SK-MEL-5 (cell line): ENCODE results near the gene IGFN1. TPM values are rescaled to one million over a fixed set of nuclear protein-coding genes. Genes with fewer than 3 reads are reported as not detected.

ENCODE experiments used
- DNase-seq: peaks from one replicate; pipeline ENCODE4 v3.0.0-alpha.2; 2016; ENCODE audit warnings: low read depth, low spot score
- in situ Hi-C: cut with HindIII; loops from 2 replicates; pipeline ENCODE4 v1.10.0; 2016; ENCODE audit warnings: low sequenced_read_pairs, high pct_unique_total_duplicates, low pct_unique_long_range_greater_than_20kb
- polyA plus RNA-seq, 2 experiments: library from polyadenylated mRNA; depleted of rRNA; stranded (reverse); fragments of >200 nt; gene quantifications; 2 replicates each; pipeline ENCODE4 v1.2.3, GENCODE V29; 2015
- total RNA-seq: library from RNA; depleted of rRNA; stranded (reverse); fragments of >200 nt; shearing (Covaris generic); gene quantifications from 2 replicates; pipeline ENCODE4 v1.2.3, GENCODE V29; 2014; rRNA removed

IGFN1 gene
- total RNA-seq = 0.19 and 0.50 TPM in 2 replicates
- 0.06 and 0.09 TPM in 2 replicates for polyA plus RNA-seq (2015; cell fraction: cytosol; rRNA removed)
- 1.4 and 1.8 TPM in 2 replicates for polyA plus RNA-seq (2015; cell fraction: nucleus; rRNA removed)

DNA sequence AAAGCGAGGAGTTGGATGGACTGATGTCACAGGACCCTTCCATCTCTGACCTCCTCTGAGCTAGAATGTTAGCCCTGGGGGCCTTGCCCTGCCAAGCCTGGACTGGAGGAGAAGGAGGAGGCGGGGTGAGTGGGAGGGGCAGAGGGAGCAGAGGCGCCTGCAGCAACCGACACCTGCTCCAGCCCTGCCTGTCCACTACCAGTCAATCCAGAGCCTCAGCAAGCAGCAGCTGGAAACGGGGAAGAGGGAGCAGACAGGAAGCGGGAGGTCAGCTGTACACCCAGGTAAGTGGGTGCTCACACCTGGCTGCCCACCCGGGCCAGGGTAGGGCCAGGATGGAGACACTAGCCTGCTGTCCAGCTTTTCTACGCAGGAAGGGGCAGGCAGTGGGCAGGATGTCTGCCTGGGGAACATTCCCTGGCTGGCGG is at the start of gene IGFN1:
TSS of gene IGFN1 (plus strand) at position 201 of the 428 bp plus-strand sequence. CDS start 2,470 bp downstream, outside the sequence.
- in situ Hi-C loops = no loop called here
- no peak for DNase-seq

DNA sequence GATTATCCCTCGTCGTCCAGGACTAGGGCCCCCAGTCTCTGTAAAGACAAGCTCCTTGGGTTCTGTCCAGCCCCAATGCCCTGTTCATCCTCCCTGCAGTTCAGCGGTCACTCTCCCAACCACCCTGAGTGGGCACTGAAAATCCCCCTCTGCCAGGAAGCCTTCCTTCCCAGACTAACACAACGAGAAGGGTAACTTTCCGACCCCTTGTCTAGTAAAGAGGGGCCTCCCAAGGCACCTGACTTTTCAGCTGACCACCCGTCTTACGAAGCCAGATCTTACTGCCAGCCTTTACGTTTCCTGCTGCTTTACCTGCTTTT is 49.7 kb upstream of the IGFN1 start:
- no peak for DNase-seq
- in situ Hi-C loops = no loop called here

DNA sequence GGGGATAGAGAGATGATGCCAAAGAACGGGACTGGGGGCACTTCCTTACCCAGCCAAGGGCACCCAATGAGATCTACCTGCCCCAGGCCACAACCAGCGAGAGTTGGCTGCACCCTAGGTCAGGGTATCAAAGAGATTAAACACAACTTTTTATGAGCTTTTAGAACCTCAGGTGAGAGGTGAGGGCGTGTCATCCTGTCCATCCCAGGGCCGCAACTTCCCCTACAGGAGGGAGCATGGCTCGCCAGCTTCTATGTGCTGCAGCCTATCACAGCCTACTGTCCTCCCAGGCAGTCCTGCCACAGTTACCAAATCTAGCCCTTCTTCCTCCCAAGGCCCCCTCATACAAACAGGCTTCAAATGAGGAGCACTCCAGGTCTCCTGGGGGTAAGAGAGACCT is 49.2 kb upstream of the IGFN1 start:
- DNase-seq = no peak
- in situ Hi-C loops = no loop called here

- no peak for DNase-seq
- in situ Hi-C loops = no loop called here
Measured at GRCh38 chr1:201142011-201142848, 48.4 kb upstream of the IGFN1 start.

DNA sequence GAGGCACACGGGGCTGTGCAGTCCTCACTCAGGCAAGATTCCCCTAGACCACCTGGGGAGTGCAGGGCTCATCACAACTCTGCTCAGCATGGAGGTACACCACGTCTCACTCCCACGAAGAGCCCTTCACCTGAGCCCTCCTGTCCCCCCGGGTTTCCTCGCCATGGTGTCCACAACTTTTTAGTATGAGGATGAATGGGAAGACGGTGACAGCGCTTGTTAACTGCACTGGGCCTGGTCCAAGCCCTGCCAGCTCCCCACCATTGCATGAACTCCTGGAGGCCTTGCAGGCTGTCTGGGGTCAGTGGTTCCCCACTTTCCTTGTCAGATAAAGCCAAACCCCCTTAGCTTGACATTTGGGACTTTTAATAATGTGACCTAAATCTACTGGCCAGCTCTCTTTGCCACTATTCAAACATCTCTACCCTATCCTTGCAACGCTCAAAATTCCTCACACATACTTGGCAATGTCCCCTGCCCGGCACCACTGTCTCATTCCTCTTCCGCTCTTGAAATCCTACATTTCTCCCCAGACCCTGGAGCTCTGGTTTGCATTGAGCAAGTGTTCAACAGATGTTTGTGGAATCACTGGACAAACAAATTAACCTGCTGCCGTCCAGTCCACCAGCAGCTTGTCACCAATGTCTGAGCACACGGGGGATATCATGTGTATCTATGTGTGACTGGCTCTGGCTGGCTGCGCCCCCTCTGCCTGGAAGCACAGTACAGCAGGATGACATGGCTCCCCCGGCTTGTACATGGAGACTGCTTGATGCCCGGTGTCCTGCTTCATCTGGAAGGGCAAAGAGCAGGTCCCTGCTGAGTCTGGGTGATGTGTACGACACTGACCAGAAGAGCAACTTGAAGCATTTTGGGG is 47.5 kb upstream of the IGFN1 start:
- in situ Hi-C loops = no loop called here
- no peak for DNase-seq

DNA sequence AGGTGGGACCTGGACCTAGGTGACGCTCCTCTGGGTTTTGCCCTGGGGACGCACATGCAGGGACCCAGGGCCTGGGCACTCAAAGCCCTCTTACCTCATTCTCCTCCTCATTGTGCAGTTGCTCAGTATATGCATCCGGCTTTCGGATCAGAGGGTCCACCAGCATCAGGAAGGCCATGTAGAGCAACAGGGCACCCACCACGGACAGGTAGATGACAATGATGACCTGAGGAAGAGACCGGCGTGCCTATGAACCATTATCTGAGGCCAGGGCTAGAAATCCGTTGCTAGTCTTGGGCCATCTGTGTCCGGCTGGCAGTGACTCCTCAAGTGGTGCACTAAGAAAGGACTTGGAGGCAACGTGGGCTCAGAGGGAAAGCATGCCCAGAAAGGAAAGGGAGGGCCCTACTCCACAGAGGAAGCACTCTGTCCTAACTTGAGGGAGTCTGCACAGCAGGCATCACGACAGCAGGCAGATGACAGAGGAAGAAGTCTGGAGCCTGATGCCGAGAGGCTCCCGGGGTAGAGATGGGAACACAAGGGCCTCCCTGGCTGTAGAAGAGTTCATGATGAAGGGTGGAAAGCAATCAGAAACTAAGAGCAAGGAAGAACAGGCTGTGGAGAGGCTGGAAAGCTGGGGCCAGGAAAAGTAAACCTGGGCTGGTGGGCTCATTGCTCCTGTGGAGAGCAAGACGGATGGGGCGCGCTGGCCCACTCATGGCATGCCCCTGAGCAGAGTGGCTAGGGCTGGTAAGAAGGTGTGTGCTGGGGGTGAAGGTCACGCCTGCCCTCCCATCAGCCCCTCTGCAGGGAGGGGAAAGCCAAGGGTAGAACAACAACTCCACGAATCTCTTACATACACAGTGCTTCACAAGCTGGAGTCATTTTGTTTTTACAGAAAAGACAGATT is 46.6 kb upstream of the IGFN1 start:
- in situ Hi-C loops = no loop called here

DNA sequence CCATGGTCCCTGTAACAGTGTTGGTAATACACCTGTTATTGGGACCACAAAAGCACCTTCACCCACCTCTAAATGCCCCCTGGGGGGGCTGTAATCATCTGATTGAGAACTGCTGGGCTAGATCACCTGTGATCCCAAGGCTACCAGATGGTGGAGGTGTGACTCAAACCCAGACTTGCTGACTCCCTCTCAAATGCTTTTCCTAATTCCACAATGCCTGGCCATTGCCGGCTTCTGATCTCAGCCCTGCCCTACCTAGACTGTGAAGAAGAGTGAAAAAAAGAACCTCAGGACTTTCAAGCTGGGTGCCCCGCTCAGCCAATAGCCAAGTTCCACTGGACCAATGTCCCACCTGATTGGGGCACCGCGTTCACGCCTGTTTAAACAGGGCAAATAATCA is 45.9 kb upstream of the IGFN1 start:
- in situ Hi-C loops = no loop called here
- no peak for DNase-seq

More for the DNA sequence above, 46.6 kb upstream of the IGFN1 start:
- no peak for DNase-seq

GRCh38 chr1:201145132-201145531 is 45.5 kb upstream of the IGFN1 start:
- in situ Hi-C loops = no loop called here
- no peak for DNase-seq

DNA sequence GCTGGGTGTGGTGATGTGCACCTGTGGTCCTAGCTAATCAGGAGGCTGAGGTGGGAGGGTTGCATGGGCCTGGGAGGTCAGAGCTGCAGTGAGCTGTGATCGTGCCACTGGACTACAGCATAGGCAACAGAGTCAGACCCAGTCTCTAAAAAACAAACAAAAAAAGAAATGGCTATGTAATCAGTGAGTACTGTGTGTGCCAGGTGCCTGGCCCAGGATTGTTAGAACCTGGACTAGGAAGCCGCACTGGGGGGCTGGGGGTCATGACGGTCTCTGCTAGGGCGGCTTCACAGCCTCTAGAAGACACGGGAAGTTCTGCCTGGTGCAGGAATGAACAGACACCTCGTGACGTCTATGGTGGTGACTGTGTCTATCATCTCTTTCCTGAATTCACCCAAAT is 44.8 kb upstream of the IGFN1 start:
- no peak for DNase-seq
- in situ Hi-C loops = no loop called here

- no peak for DNase-seq
- in situ Hi-C loops = no loop called here
Measured at GRCh38 chr1:201146626-201147390, 43.8 kb upstream of the IGFN1 start.

GRCh38 chr1:201147396-201148015 is 43.1 kb upstream of the IGFN1 start:
- DNase-seq = no peak
- in situ Hi-C loops = no loop called here

DNA sequence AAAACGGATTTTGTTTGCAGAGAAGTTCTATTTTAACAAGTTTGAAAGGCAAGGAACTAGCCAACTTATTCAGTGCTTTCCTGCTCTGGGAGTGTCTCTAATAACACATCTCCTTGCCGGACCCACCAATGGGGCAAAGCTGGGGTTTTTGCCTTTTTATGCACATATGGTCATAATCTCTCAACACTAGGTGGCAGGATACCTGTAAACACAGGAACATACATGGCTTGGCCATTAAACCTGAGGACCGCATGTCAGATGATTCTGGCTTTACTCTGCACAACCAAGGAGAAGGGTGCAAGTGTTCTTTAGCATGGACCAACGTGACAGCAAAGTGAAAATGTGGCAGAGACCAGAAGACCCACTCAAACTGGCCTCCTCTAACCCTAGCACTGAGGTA is 41.2 kb upstream of the IGFN1 start:
- DNase-seq = peak; percentile 63
- in situ Hi-C loops = no loop called here

GRCh38 chr1:201153474-201154388 is 36.9 kb upstream of the IGFN1 start:
- peak; percentile 16 for DNase-seq
- in situ Hi-C loops = no loop called here

- in situ Hi-C loops = no loop called here
- DNase-seq = peak; percentile 94
Measured at GRCh38 chr1:201154389-201155165, 36.0 kb upstream of the IGFN1 start, which contains the start of gene TMEM9. Gene TMEM9, minus strand, starts transcription at chr1:201154474. Its CDS starts 551 bp downstream, at chr1:201153923.

DNA sequence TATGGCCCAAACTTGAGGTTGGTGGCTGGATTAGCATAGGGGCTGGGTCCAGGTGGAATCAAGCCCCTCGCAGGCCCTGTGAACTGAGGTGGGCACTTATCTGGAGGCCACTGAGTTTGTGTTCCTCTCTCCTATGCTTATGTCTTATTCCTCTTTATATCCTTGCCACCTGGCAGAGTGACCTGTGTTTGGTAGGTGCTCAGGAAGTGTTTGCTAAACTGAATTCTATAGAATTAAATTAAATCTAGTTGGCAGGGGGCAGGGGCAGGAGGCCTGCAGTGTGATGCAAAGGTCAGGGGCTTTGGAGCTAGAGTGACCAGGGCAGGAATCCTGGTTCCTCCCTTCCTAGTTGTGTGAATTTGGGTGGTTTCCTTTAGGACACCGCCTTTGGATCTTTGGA is 35.3 kb upstream of the IGFN1 start:
- in situ Hi-C loops = no loop called here
- no peak for DNase-seq
